ENCODE data around the gene SAMD8.
"Not testable (repeated sequence)": the region's sequence is repeated elsewhere in the genome, so short reads cannot be mapped to it uniquely, and the experiment has no call there.

The SAMD8 gene

GRCh38 chr10:75086278-75086934 lies 25.1 kb upstream of the SAMD8 start:
- FAIRE-seq: no peak

GRCh38 chr10:75088640-75089039 lies 22.8 kb upstream of the SAMD8 start:
- FAIRE-seq: no peak

- no peak for FAIRE-seq
These were observed 21.8 kb upstream of the SAMD8 start for GRCh38 chr10:75089634-75090033.

- FAIRE-seq: no peak
These were observed 20.3 kb upstream of the SAMD8 start for GRCh38 chr10:75091146-75091545.

GRCh38 chr10:75094465-75094864 lies 17.0 kb upstream of the SAMD8 start:
- FAIRE-seq: no peak

- FAIRE-seq: no peak
These were observed 15.8 kb upstream of the SAMD8 start for GRCh38 chr10:75095631-75096030.

- no peak for FAIRE-seq
These were observed 14.7 kb upstream of the SAMD8 start for GRCh38 chr10:75096749-75097148.

- FAIRE-seq: no peak
These were observed 13.7 kb upstream of the SAMD8 start for GRCh38 chr10:75097666-75098285.

GRCh38 chr10:75098902-75099673 lies 12.4 kb upstream of the SAMD8 start:
- FAIRE-seq: no peak

GRCh38 chr10:75099952-75100763 lies 11.3 kb upstream of the SAMD8 start:
- no peak for FAIRE-seq

GRCh38 chr10:75100764-75101291 lies 10.6 kb upstream of the SAMD8 start:
- no peak for FAIRE-seq

GRCh38 chr10:75101416-75102251 lies 9.8 kb upstream of the SAMD8 start:
- FAIRE-seq: no peak

GRCh38 chr10:75102830-75103673 lies 8.4 kb upstream of the SAMD8 start:
- FAIRE-seq: no peak

- no peak for FAIRE-seq
These were observed 7.4 kb upstream of the SAMD8 start for GRCh38 chr10:75103881-75104686.

- no peak for FAIRE-seq
These were observed 6.6 kb upstream of the SAMD8 start for GRCh38 chr10:75104842-75105241.

- no peak for FAIRE-seq
These were observed 5.8 kb upstream of the SAMD8 start for GRCh38 chr10:75105576-75106197.

- no peak for FAIRE-seq
These were observed 5.2 kb upstream of the SAMD8 start for GRCh38 chr10:75106242-75106641.

- FAIRE-seq: not testable (repeated sequence)
These were observed 4.6 kb upstream of the SAMD8 start for GRCh38 chr10:75106891-75107290.
